H1 (cell line): ENCODE measurements around the gene GLIPR2. TPM values are rescaled to one million over a fixed set of nuclear protein-coding genes. Genes with fewer than 3 reads are reported as not detected.

Source experiments
- ATF2 ChIP-seq: IDR thresholded peaks from 2 replicates; pipeline ENCODE4 v1.6.1; 2012; ENCODE audit warnings: low read length, inconsistent platforms
- CEBPB ChIP-seq: IDR thresholded peaks from 2 replicates; pipeline ENCODE4 v1.6.1; 2012; ENCODE audit warnings: low read depth, low read length
- GTF2F1 ChIP-seq: IDR thresholded peaks from 2 replicates; pipeline ENCODE4 v1.6.1; 2012; ENCODE audit warnings: low read depth, low read length, improper control_type of control experiment, borderline replicate concordance
- KDM4A ChIP-seq: IDR thresholded peaks from one replicate; pipeline ENCODE4 v1.7.1; 2012; ENCODE audit warnings: low read depth, mild to moderate bottlenecking, moderate library complexity, low read length, inconsistent platforms; ENCODE audit not compliant: severe bottlenecking
- KDM5A ChIP-seq: fragments of 200-600 bp; IDR thresholded peaks from 2 replicates; pipeline ENCODE4 v1.7.1; 2012; ENCODE audit warnings: mild to moderate bottlenecking, low read length, inconsistent platforms, mixed read lengths
- SIRT6 ChIP-seq: IDR thresholded peaks from one replicate; pipeline ENCODE4 v1.7.1; 2012; ENCODE audit warnings: low read length, inconsistent platforms
- SP1 ChIP-seq: IDR thresholded peaks from 2 replicates; pipeline ENCODE4 v1.6.1; 2011; ENCODE audit warnings: low read depth, low read length
- TAF7 ChIP-seq: optimal IDR thresholded peaks from 2 replicates; pipeline ENCODE3; 2011; ENCODE audit warnings: low read depth, mild to moderate bottlenecking, inconsistent platforms, low read length, moderate library complexity, borderline replicate concordance
- polyA plus RNA-seq, 7 experiments: library from polyadenylated mRNA; depleted of rRNA in 3 of 7; stranded (reverse) in 5 of 7; unstranded in 2 of 7; fragments of >200 nt in 5 of 7; fragments of 200-250 nt in 2 of 7; gene quantifications; 1 replicate in 5 of 7; 2 replicates in 1 of 7; 4 replicates in 1 of 7; pipeline versions ENCODE4 v1.2.1 to v1.2.3, GENCODE V29; 2011 to 2013; ENCODE audit warnings: missing spikeins in 2 of 7, mixed read lengths in 2 of 7
- total RNA-seq: library from RNA; stranded (reverse); fragmentation: NEBNext Ultra II Directional; extraction: Animal tissue kit (Norgen Biotek cat#: 25700); gene quantifications from 2 replicates; pipeline ENCODE4 v1.2.1, GENCODE V29; 2021
- TF ChIP-seq, protein P1 (sequence below): IDR thresholded peaks from 2 replicates; pipeline ENCODE4 v1.6.1; 2012; ENCODE audit warnings: inconsistent platforms

Gene GLIPR2
- total and polyA plus RNA-seq, 2 of the 8 experiments (the other 6 are each of a cell fraction or from before 2014, with no cell fraction given), result 7.9 to 12.0 TPM

- TF ChIP-seq ATF2 (no peak), TAF7 (no peak), GTF2F1 (no peak), KDM4A (no peak), KDM5A (no peak), CEBPB (no peak), SP1 (no peak), SIRT6 (no peak)
- TF ChIP-seq, protein P1, sequence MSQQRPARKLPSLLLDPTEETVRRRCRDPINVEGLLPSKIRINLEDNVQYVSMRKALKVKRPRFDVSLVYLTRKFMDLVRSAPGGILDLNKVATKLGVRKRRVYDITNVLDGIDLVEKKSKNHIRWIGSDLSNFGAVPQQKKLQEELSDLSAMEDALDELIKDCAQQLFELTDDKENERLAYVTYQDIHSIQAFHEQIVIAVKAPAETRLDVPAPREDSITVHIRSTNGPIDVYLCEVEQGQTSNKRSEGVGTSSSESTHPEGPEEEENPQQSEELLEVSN, result no peak
- TF ChIP-seq, all 59 proteins: peak for 0
Observed at GRCh38 chr9:36138901-36139300, 2.4 kb downstream of the GLIPR2 start (continued).
